GM12872 (cell line): ENCODE data around the gene WDR89.

Experiments used
- CTCF ChIP-seq: IDR thresholded peaks from 3 replicates; pipeline ENCODE4 v1.5.1; 2011; ENCODE audit warnings: low read depth, mild to moderate bottlenecking, low read length, moderate library complexity; ENCODE audit not compliant: insufficient read depth

The WDR89 gene

GRCh38 chr14:63676615-63677014 is 34.9 kb upstream of the WDR89 start:
- no peak for TF ChIP-seq CTCF

- no peak for TF ChIP-seq CTCF
Measured at GRCh38 chr14:63673886-63674497, 32.3 kb upstream of the WDR89 start.

- no peak for TF ChIP-seq CTCF
Measured at GRCh38 chr14:63673255-63673654, 31.6 kb upstream of the WDR89 start.

GRCh38 chr14:63672417-63673180 is 30.9 kb upstream of the WDR89 start:
- TF ChIP-seq CTCF: no peak

GRCh38 chr14:63671987-63672386 is 30.3 kb upstream of the WDR89 start:
- TF ChIP-seq CTCF: no peak

- no peak for TF ChIP-seq CTCF
Measured at GRCh38 chr14:63670692-63671091, 29.0 kb upstream of the WDR89 start.

GRCh38 chr14:63666335-63666734 is 24.7 kb upstream of the WDR89 start:
- TF ChIP-seq CTCF: no peak
